IMR-90 (cell line): ENCODE data around the gene HK3. TPM values are rescaled to one million over a fixed set of nuclear protein-coding genes. Genes with fewer than 3 reads are reported as not detected.

Source experiments
- ATAC-seq: fragments of 200-7000 bp; cut with Tn5 transposase; 2 replicates; pipeline ENCODE4 v1.9.1; 2020; ENCODE audit warnings: low read depth, mild to moderate bottlenecking, moderate library complexity
- BruUV-seq: library from RNA; stranded (reverse); fragments of 400-500 nt; replicated peaks from 2 replicates; lab custom pipeline; 2021; lab: Mats Ljungman, UMichigan
- CTCF ChIA-PET: fragments of 300-600 bp; formaldehyde crosslinking; extraction: SDS; loops from one replicate; lab custom pipeline; 2021; ENCODE audit warnings: antibody characterized with exemption; lab: Yijun Ruan, JAX
- POLR2A ChIA-PET: fragments of 300-600 bp; sonication (Branson Sonifier 250); formaldehyde crosslinking; loops from one replicate; lab custom pipeline; 2022; ENCODE audit warnings: antibody characterized with exemption; ENCODE audit not compliant: unreplicated experiment; lab: Charles Lee
- DNase-seq: peaks from one replicate; pipeline ENCODE4 v3.0.0; 2013
- H2AFZ ChIP-seq: replicated peaks from 2 replicates; pipeline ENCODE3; 2013; ENCODE audit warnings: low read length, mild to moderate bottlenecking; ENCODE audit not compliant: poor library complexity
- H2AK5ac ChIP-seq: 2 replicates; pipeline ENCODE4 v1.6.1; 2013; ENCODE audit warnings: low read depth, low read length, inconsistent platforms
- H2AK9ac ChIP-seq: replicated peaks from 2 replicates; pipeline ENCODE3; 2013; ENCODE audit warnings: mild to moderate bottlenecking, low read depth, low read length, moderate library complexity; ENCODE audit not compliant: poor library complexity
- H2BK120ac ChIP-seq: 2 replicates; pipeline ENCODE4 v1.6.1; 2013; ENCODE audit warnings: low read depth, low read length, inconsistent platforms
- H2BK15ac ChIP-seq: 3 replicates; pipeline ENCODE4 v1.6.1; 2013; ENCODE audit warnings: low read depth, low read length, inconsistent platforms
- H2BK20ac ChIP-seq: 2 replicates; pipeline ENCODE4 v1.6.1; 2013; ENCODE audit warnings: low read depth, mild to moderate bottlenecking, inconsistent platforms, low read length, moderate library complexity
- H2BK5ac ChIP-seq: 2 replicates; pipeline ENCODE4 v1.6.1; 2013; ENCODE audit warnings: mild to moderate bottlenecking, low read depth, low read length, inconsistent platforms; ENCODE audit not compliant: poor library complexity, severe bottlenecking
- H3K14ac ChIP-seq: replicated peaks from 2 replicates; pipeline ENCODE4 v1.6.1; 2013; ENCODE audit warnings: low read depth, low read length, inconsistent platforms
- H3K18ac ChIP-seq: 2 replicates; pipeline ENCODE4 v1.6.1; 2013; ENCODE audit warnings: low read depth, low read length, control low read depth
- H3K23ac ChIP-seq: 2 replicates; pipeline ENCODE4 v1.6.1; 2013; ENCODE audit warnings: low read depth, low read length, inconsistent platforms
- H3K27ac ChIP-seq: 2 replicates; pipeline ENCODE4 v1.5.1; 2013; ENCODE audit warnings: mild to moderate bottlenecking, control low read depth, low read length; ENCODE audit not compliant: insufficient read depth
- H3K27me3 ChIP-seq: 2 replicates; pipeline ENCODE4 v1.6.1; 2013; ENCODE audit warnings: low read length; ENCODE audit not compliant: control insufficient read depth, insufficient read depth
- H3K36me3 ChIP-seq: 2 replicates; pipeline ENCODE4 v1.6.1; 2013; ENCODE audit warnings: low read length, mixed read lengths; ENCODE audit not compliant: control insufficient read depth, insufficient read depth
- H3K4ac ChIP-seq: 2 replicates; pipeline ENCODE4 v1.6.1; 2013; ENCODE audit warnings: low read depth, low read length, inconsistent platforms
- H3K4me1 ChIP-seq: 2 replicates; pipeline ENCODE4 v1.6.1; 2013; ENCODE audit warnings: low read length, mixed read lengths; ENCODE audit not compliant: control insufficient read depth, insufficient read depth
- H3K4me2 ChIP-seq: 2 replicates; pipeline ENCODE4 v1.6.1; 2013; ENCODE audit warnings: low read depth, mild to moderate bottlenecking, control low read depth, low read length, moderate library complexity
- H3K4me3 ChIP-seq: 2 replicates; pipeline ENCODE4 v1.5.1; 2013; ENCODE audit warnings: low read depth, mild to moderate bottlenecking, control low read depth, low read length, moderate library complexity; ENCODE audit not compliant: insufficient read depth
- H3K56ac ChIP-seq: 2 replicates; pipeline ENCODE4 v1.6.1; 2013; ENCODE audit warnings: low read length, inconsistent platforms; ENCODE audit not compliant: insufficient read depth; ENCODE audit errors: extremely low read depth
- H3K79me1 ChIP-seq, 2 experiments: 2 replicates each; pipeline ENCODE4 v1.6.1; 2013; ENCODE audit warnings: low read length in 2 of 2, inconsistent platforms in 1 of 2, low read depth in 1 of 2
- H3K9ac ChIP-seq: 2 replicates; pipeline ENCODE4 v1.6.1; 2013; ENCODE audit warnings: low read depth, low read length, control low read depth
- H3K9me1 ChIP-seq: 2 replicates; pipeline ENCODE4 v1.6.1; 2013; ENCODE audit warnings: low read length, inconsistent platforms; ENCODE audit not compliant: insufficient read depth
- H3K9me3 ChIP-seq: 2 replicates; pipeline ENCODE4 v1.6.1; 2013; ENCODE audit warnings: low read length; ENCODE audit not compliant: control insufficient read depth, insufficient read depth
- H4K20me1 ChIP-seq: 2 replicates; pipeline ENCODE4 v1.6.1; 2013; ENCODE audit warnings: low read length, inconsistent platforms; ENCODE audit not compliant: insufficient read depth
- H4K5ac ChIP-seq: 2 replicates; pipeline ENCODE4 v1.6.1; 2013; ENCODE audit warnings: mild to moderate bottlenecking, low read depth, low read length, control low read depth
- H4K8ac ChIP-seq, 2 experiments: 2 replicates each; pipeline ENCODE4 v1.6.1; 2013; ENCODE audit warnings: low read depth in 2 of 2, low read length in 2 of 2, control low read depth in 1 of 2, inconsistent platforms in 1 of 2
- H4K91ac ChIP-seq: 2 replicates; pipeline ENCODE4 v1.6.1; 2013; ENCODE audit warnings: low read depth, low read length, inconsistent platforms; ENCODE audit not compliant: insufficient read depth
- BHLHE40 ChIP-seq: fragments of 150-350 bp; IDR thresholded peaks from 2 replicates; pipeline ENCODE4 v1.6.1; 2016; ENCODE audit warnings: mild to moderate bottlenecking, low read depth, low read length
- CTCF ChIP-seq: conservative IDR thresholded peaks from 2 replicates; pipeline ENCODE4 v1.5.1; 2012; ENCODE audit warnings: mild to moderate bottlenecking, low read depth, low read length, improper control_type of control experiment
- MAFK ChIP-seq: IDR thresholded peaks from 2 replicates; pipeline ENCODE4 v1.6.1; 2012; ENCODE audit warnings: low read depth, low read length, improper control_type of control experiment
- MXI1 ChIP-seq: IDR thresholded peaks from 2 replicates; pipeline ENCODE4 v1.6.1; 2012; ENCODE audit warnings: low read depth, mild to moderate bottlenecking, low read length, moderate library complexity, borderline replicate concordance
- NFE2L2 ChIP-seq: fragments of 150-350 bp; IDR thresholded peaks from 2 replicates; pipeline ENCODE4 v1.6.1; 2016; ENCODE audit warnings: low read depth, mild to moderate bottlenecking, low read length
- WGBS, 2 experiments: methylation state at CpG; one replicate each; pipeline versions ENCODE4 v1.1.5 to v1.1.7; 2013; ENCODE audit warnings: missing lambda C conversion rate in 2 of 2; ENCODE audit not compliant: insufficient read length in 1 of 2; ENCODE audit errors: extremely low coverage in 2 of 2; 5-methylcytosine and 5-hydroxymethylcytosine counted together
- dilution Hi-C: fragments of 300-500 bp; cut with HindIII; formaldehyde crosslinking; loops from one replicate; pipeline ENCODE4 v1.14.3; 2018; ENCODE audit warnings: low sequenced_read_pairs; ENCODE audit not compliant: unreplicated experiment
- in situ Hi-C: fragments of 300-500 bp; cut with MboI; formaldehyde crosslinking; loops from 3 replicates; pipeline ENCODE4 v1.14.3; 2019; ENCODE audit warnings: low sequenced_read_pairs, inconsistent platforms, mixed read lengths
- intact Hi-C: fragments of 100-400 bp; cut with micrococcal nuclease; formaldehyde crosslinking; loops from 2 replicates; pipeline ENCODE4 v1.10.0; 2022
- polyA plus RNA-seq, 3 experiments: library from polyadenylated mRNA; depleted of rRNA; stranded (reverse); fragments of >200 nt; gene quantifications; 2 replicates each; pipeline ENCODE4 v1.2.3, GENCODE V29; 2012; ENCODE audit warnings: low replicate concordance in 1 of 3
- total RNA-seq: library from RNA; depleted of rRNA; stranded (reverse); fragments of >200 nt; gene quantifications from 2 replicates; pipeline ENCODE4 v1.2.3, GENCODE V29; 2012

The HK3 gene
- total and polyA plus RNA-seq, 2 of the 4 experiments (the other 2 are of a cell fraction), result not detected

GRCh38 chr5:176941951-176942350 lies 42.8 kb upstream of the HK3 start:
- Histone ChIP-seq H4K5ac (no peak overlapping the region), H3K4me2 (no peak overlapping the region), H3K18ac (no peak overlapping the region), H3K56ac (no peak overlapping the region), H2AK9ac (no peak overlapping the region), H2BK15ac (no peak overlapping the region), H4K91ac (no peak overlapping the region), H3K9ac (no peak overlapping the region), H4K8ac (no peak overlapping the region), H2BK120ac (no peak overlapping the region), H3K9me1 (no peaks in the 10 kb centered on the region), H3K9me3 (no peaks in the 10 kb centered on the region), H4K20me1 (no peaks in the 10 kb centered on the region), H3K23ac (no peak overlapping the region), H3K4ac (no peak overlapping the region), H3K79me1 (peaks cover 8 to 9% of the 10 kb centered on the region in 2 experiments; a peak in 3 of 4 replicates), H3K14ac (no peak overlapping the region), H3K27ac (no peak overlapping the region), H2BK5ac (no peak overlapping the region), H2AFZ (no peak overlapping the region), H3K4me1 (no peaks in the 10 kb centered on the region), H3K4me3 (no peak overlapping the region), H3K36me3 (peaks cover 30% of the 10 kb centered on the region), H3K27me3 (no peaks in the 10 kb centered on the region), H2AK5ac (no peak overlapping the region), H2BK20ac (no peak overlapping the region)
- ATAC-seq, result no peak
- CTCF ChIA-PET, result interaction anchor here (1.1 kb wide), 1 partner anchor 12 kb away, joined by 3 read pairs; no protein-coding TSS in a partner anchor
- no peak for DNase-seq
- dilution Hi-C loops (no loop called here), intact Hi-C loops (no loop called here), in situ Hi-C loops (no loop called here)
- BruUV-seq, result no TSS peak
- POLR2A ChIA-PET, result no interaction called here
- no peak for TF ChIP-seq MAFK
- TF ChIP-seq MXI1, result no peak
- no peak for TF ChIP-seq CTCF
- no peak for TF ChIP-seq BHLHE40
- no peak for TF ChIP-seq NFE2L2
- WGBS, 2 experiments, result no CpG with 5 or more reads among the region's 9 CpGs
